Testis (tissue), 3 donors: ENCODE results near the gene ZNF687. TPM values are rescaled to one million over a fixed set of nuclear protein-coding genes. Genes with fewer than 3 reads are reported as not detected.

ENCODE experiments used
- DNase-seq: peaks from one replicate; pipeline ENCODE4 v3.0.0-alpha.2; 2019
- H3K27ac ChIP-seq, 2 donors: fragments of 200-600 bp; sonication (generic); one replicate each; pipeline ENCODE4 v1.5.1; 2019
- H3K27me3 ChIP-seq: fragments of 200-600 bp; sonication (generic); one replicate; pipeline ENCODE4 v1.5.1; 2019
- H3K36me3 ChIP-seq: fragments of 200-600 bp; sonication (generic); one replicate; pipeline ENCODE4 v1.5.1; 2017; ENCODE audit warnings: low read depth; ENCODE audit errors: missing control alignments
- H3K4me1 ChIP-seq: fragments of 200-600 bp; sonication (generic); one replicate; pipeline ENCODE4 v1.5.1; 2019
- H3K4me3 ChIP-seq, 2 donors: fragments of 200-600 bp; sonication (generic); one replicate each; pipeline ENCODE4 v1.5.1; 2017 to 2019
- H3K9me3 ChIP-seq: fragments of 200-600 bp; sonication (generic); one replicate; pipeline ENCODE4 v1.5.1; 2017
- CTCF ChIP-seq, 3 experiments: fragments of 450-650 bp in 2 of 3; fragments of 200-600 bp in 1 of 3; sonication (generic) in 1 of 3; IDR thresholded peaks; one replicate each; pipeline ENCODE4 v1.5.1; 2016 to 2019; ENCODE audit warnings: antibody characterized with exemption in 3 of 3, mild to moderate bottlenecking in 2 of 3, moderate library complexity in 1 of 3
- POLR2A ChIP-seq: fragments of 450-650 bp; IDR thresholded peaks from one replicate; pipeline ENCODE4 v1.6.1; 2017; ENCODE audit warnings: antibody characterized with exemption, mild to moderate bottlenecking, moderate library complexity
- whole genome bisulfite sequencing, 2 donors: methylation state at CpG; one replicate each; pipeline ENCODE4 v1.1.5; 2018; 5-methylcytosine and 5-hydroxymethylcytosine counted together
- intact Hi-C: fragments of 100-400 bp; cut with DNase I; formaldehyde crosslinking; loops from one replicate; pipeline ENCODE4 v1.15.1; 2023; ENCODE audit warnings: low total_unique reads
- polyA plus RNA-seq: library from polyadenylated mRNA; stranded (reverse); fragments of 350-450 nt; fragmentation: Illumina TruSeq; extraction: RNeasy Lipid Tissue Mini Kit (QIAGEN cat#74804); gene quantifications from one replicate; pipeline ENCODE4 v1.2.3, GENCODE V29; 2014; ENCODE audit warnings: low read depth, low replicate concordance; ENCODE audit not compliant: insufficient read depth
- total RNA-seq, 2 donors: library from RNA; depleted of rRNA; stranded (reverse); fragments of >200 nt; gene quantifications; one replicate each; pipeline ENCODE4 v1.2.3, GENCODE V29; 2016

ZNF687 gene
- total and polyA plus RNA-seq, 3 donors from 2014 or later = 38.4 to 58.2 (median 39.9) TPM

DNA sequence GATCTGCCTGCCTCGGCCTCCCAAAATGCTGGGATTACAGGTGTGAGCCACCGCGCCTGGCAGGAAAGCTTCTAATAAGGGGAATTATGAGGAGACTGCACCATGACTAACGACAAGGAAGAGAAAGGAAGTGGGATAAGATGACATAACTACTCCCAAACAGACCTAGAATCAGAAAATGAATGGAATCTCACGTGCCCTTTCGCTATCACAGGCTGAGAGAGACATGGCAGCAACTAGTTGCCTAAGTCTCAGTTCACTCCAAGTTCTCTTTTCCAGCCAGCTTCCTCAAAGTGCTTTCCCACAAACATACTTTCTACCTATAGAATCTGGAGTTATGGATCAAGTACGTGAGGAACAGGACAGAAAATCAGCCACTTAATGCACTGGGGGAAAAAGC is 43.1 kb downstream of the ZNF687 start:
- Histone ChIP-seq H3K27me3 (no peaks in the 10 kb centered on the region), H3K36me3 (no peaks in the 10 kb centered on the region), H3K27ac (no peak overlapping the region), H3K9me3 (no peaks in the 10 kb centered on the region), H3K4me1 (peaks cover 18% of the 10 kb centered on the region), H3K4me3 (no peak overlapping the region)
- intact Hi-C loops = no loop called here
- no peak for DNase-seq
- no peak for TF ChIP-seq CTCF (IDR thresholded peaks at IDR 0.05)
- TF ChIP-seq POLR2A = no peak
- 75 to 83% methylated on average over 7 of the region's 7 CpGs for WGBS, 2 donors

GRCh38 chr1:151325646-151326429 is 43.7 kb downstream of the ZNF687 start:
- no peaks in the 10 kb centered on the region for H3K36me3 ChIP-seq
- no peaks in the 10 kb centered on the region for H3K27me3 ChIP-seq
- intact Hi-C loops = no loop called here
- H3K9me3 ChIP-seq = no peaks in the 10 kb centered on the region
- no peak for TF ChIP-seq POLR2A
- TF ChIP-seq CTCF (IDR thresholded peaks at IDR 0.05) = no peak
- no peak for DNase-seq
- peak overlapping the region in 1 of 2 donors; percentile 95 for H3K27ac ChIP-seq
- peaks cover 18% of the 10 kb centered on the region for H3K4me1 ChIP-seq
- 13 to 16% methylated on average over 5 of the region's 5 CpGs for WGBS, 2 donors
- peak overlapping the region in 1 of 2 donors; percentile 94 for H3K4me3 ChIP-seq

- H3K4me3 ChIP-seq = peak overlapping the region; percentile 80 to 94
- H3K27ac ChIP-seq = peak overlapping the region; percentile 83 to 95
- H3K9me3 ChIP-seq = no peaks in the 10 kb centered on the region
- H3K36me3 ChIP-seq = no peaks in the 10 kb centered on the region
- TF ChIP-seq CTCF (IDR thresholded peaks at IDR 0.05) (no peak), POLR2A (no peak)
- DNase-seq = peak; percentile 61
- H3K4me1 ChIP-seq = peaks cover 18% of the 10 kb centered on the region
- WGBS, 2 donors = 0 to 1% methylated on average over 12 of the region's 12 CpGs
- intact Hi-C loops = no loop called here
- H3K27me3 ChIP-seq = no peaks in the 10 kb centered on the region
Observed at GRCh38 chr1:151326619-151327222, 44.6 kb downstream of the ZNF687 start.

GRCh38 chr1:151327223-151327902 is 45.3 kb downstream of the ZNF687 start, which contains the start of gene PI4KB:
PI4KB (minus strand) TSS chr1:151327416; CDS start chr1:151316481, 10,935 bp downstream.
- TF ChIP-seq POLR2A (no peak), CTCF (IDR thresholded peaks at IDR 0.05) (no peak)
- intact Hi-C loops = no loop called here
- 1% methylated on average over 33 to 40 of the region's 40 CpGs for WGBS, 2 donors
- Histone ChIP-seq H3K27ac (peak within 1 kb of the TSS; percentile 83 to 95), H3K4me1 (peaks cover 18% of the 10 kb centered on the region), H3K4me3 (peak within 1 kb of the TSS; percentile 80 to 94), H3K27me3 (no peaks in the 10 kb centered on the region), H3K9me3 (no peaks in the 10 kb centered on the region), H3K36me3 (no peaks in the 10 kb centered on the region)
- DNase-seq = peak; percentile 97
